GM12801 (cell line): ENCODE data around the gene CCDC159.

Experiments used
- TF ChIP-seq, protein P1 (sequence below): IDR thresholded peaks from one replicate; pipeline ENCODE4 v1.5.1; 2011; ENCODE audit warnings: control low read depth; ENCODE audit not compliant: insufficient read length; ENCODE audit errors: extremely low read depth

CCDC159 gene

GRCh38 chr19:11359421-11359820, 13.1 kb downstream of the CCDC159 start:
- TF ChIP-seq, protein P1, sequence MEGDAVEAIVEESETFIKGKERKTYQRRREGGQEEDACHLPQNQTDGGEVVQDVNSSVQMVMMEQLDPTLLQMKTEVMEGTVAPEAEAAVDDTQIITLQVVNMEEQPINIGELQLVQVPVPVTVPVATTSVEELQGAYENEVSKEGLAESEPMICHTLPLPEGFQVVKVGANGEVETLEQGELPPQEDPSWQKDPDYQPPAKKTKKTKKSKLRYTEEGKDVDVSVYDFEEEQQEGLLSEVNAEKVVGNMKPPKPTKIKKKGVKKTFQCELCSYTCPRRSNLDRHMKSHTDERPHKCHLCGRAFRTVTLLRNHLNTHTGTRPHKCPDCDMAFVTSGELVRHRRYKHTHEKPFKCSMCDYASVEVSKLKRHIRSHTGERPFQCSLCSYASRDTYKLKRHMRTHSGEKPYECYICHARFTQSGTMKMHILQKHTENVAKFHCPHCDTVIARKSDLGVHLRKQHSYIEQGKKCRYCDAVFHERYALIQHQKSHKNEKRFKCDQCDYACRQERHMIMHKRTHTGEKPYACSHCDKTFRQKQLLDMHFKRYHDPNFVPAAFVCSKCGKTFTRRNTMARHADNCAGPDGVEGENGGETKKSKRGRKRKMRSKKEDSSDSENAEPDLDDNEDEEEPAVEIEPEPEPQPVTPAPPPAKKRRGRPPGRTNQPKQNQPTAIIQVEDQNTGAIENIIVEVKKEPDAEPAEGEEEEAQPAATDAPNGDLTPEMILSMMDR, result no peak

DNA sequence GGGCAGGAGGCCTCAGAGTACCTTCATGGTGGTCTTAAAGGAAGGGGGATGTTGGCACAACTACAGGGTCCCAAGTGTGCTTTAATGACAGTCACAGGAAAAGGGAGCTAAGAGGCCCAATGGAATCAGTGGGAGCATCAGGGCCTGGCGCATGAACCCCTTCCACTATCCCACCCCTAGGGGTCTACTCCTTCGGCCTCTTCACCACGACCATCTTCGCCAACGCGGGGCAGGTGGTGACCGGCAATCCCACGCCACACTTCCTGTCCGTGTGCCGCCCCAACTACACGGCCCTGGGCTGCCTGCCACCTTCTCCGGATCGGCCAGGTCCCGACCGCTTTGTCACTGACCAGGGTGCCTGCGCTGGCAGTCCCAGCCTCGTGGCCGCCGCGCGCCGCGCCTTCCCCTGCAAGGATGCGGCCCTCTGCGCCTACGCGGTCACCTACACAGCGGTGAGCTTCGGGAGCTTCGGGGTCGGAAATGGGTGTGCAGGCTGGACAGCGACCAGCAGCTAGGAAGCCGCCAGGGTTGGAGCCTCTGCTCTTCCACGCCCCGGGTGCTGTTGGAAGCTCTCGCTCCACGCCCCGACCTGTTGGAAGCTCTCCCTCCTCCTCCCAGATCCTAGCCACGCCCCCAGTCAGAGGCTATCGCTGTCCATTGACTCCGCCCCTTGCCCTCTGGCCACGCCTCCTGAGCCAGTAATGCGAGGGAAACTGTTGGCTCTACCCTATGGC, 14.9 kb downstream of the CCDC159 start:
- TF ChIP-seq, protein P1, result no peak

DNA sequence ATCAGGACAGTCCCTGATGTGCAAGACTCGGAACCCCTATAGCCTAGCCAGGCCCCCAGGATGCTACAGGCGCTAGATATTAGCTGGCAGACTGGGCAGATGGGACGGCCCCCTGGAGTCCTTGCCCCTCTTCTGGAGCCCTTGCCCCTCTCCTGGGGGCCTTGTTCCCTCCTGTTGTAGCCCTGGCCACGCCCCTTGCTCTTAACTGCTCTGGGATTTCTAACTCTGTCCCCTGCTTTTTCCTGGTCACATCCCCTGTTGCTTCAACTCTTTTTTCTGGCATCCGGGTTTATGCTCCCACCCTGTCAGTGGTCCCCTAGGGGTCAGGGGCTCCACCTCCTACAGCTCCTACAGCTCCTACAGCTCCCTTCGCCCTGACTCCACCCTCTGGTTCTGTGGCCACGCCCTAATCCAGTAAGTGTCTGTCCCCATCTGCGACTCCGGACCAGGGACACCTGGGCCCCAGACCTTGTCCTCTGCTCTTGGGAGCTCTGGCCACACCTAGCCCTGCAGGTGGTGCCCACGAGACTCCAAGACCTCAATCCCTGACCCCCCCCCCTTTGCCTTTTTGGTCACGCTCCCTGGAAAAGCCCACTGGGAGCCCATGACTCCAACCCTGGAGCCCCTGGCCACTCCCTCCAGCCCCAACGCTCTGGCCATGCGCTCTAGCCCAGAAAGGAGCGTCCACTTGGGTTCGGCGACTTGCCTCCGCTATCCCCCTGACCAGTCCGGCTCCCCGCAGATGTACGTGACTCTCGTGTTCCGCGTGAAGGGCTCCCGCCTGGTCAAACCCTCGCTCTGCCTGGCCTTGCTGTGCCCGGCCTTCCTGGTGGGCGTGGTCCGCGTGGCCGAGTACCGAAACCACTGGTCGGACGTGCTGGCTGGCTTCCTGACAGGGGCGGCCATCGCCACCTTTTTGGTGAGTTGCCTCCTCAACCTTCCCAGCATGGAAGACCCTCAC, 15.7 kb downstream of the CCDC159 start:
- TF ChIP-seq, protein P1, result no peak

DNA sequence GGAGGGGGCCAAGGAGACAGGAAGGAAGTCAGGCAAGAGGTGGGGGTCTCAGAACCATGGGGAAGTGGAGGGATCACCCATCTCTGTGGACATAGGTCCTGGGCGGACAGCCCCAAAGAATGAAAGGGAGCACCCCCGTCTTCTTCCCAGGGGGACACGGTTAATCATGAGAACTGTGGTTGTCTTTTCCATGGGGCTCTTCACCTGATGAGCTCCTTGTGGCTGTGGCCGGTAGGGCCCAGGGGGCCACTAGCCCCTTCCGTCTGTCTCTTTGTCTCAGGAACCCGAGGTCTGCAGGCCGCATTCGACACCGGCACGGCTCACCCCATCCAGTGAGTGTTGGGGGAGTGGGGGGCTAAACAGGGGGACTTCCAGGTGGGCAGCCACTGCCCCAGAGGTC, 17.6 kb downstream of the CCDC159 start:
- TF ChIP-seq, protein P1, result no peak

- TF ChIP-seq, protein P1, result no peak
Observed at GRCh38 chr19:11364296-11364904, 18.1 kb downstream of the CCDC159 start.

DNA sequence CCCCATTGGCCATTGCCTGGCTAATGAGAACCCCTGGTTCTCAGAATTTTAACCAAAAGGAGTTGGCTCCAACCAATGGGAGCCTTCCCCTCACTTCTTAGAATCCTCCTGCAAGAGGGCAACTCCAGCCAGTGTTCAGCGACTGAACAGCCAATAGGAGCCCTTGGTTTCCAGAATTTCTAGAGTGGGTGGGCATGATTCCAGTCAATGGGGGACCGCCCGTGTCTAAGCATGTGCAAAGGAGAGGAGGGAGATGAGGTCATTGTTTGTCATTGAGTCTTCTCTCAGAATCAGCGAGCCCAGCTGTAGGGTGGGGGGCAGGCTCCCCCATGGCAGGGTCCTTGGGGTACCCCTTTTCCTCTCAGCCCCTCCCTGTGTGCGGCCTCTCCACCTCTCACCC, 18.6 kb downstream of the CCDC159 start:
- TF ChIP-seq, protein P1, result no peak

DNA sequence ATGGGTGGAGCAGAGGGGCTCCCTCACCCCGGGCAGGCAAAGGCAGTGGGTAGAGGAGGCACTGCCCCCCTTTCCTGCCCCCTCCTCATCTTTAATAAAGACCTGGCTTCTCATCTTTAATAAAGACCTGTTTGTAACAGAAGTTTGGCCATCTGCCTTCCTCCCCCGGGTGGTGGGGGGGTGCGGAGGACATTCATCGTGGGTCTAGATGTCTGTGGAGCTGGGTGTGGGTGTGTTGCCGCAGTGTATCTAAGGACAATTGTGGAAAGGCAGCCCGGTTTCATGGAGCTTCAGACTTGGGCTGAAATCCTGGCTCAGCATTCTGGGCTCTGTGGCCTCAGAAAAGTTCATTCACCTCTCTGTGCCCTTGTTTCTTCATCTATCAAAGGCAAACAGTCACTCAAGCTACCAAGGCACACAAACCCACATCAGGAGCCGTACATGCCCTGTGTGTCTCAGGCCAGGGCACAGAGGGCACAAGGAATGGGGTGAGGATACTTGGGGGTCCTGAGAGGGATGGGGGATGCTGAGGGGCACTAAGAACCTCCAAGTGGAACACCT, 19.3 kb downstream of the CCDC159 start:
- TF ChIP-seq, protein P1, result no peak
